RWPE2 (cell line): ENCODE measurements around the gene UAP1L1.
"Not testable (repeated sequence)": the region's sequence is repeated elsewhere in the genome, so short reads cannot be mapped to it uniquely, and the experiment has no call there.

ENCODE experiments used
- ATAC-seq: fragments of 200-7000 bp; cut with Tn5 transposase; 3 replicates; pipeline ENCODE4 v1.9.1; 2021; ENCODE audit warnings: low read depth
- DNase-seq: peaks from one replicate; pipeline ENCODE4 v3.0.0-alpha.2; 2020; ENCODE audit warnings: low spot score
- H3K27ac ChIP-seq: fragments of 450-650 bp; 2 replicates; pipeline ENCODE4 v1.5.1; 2017; ENCODE audit warnings: mild to moderate bottlenecking; ENCODE audit not compliant: poor library complexity, severe bottlenecking
- H3K27me3 ChIP-seq: fragments of 250-450 bp; sonication (Bioruptor Pico); 2 replicates; pipeline ENCODE4 v1.5.1; 2021; ENCODE audit warnings: mild to moderate bottlenecking, moderate library complexity; ENCODE audit not compliant: insufficient read depth, poor library complexity, severe bottlenecking
- H3K36me3 ChIP-seq: fragments of 250-450 bp; sonication (Bioruptor Pico); 2 replicates; pipeline ENCODE4 v1.5.1; 2020; ENCODE audit warnings: low read depth, mild to moderate bottlenecking, moderate library complexity
- H3K4me1 ChIP-seq: fragments of 250-450 bp; sonication (Bioruptor Pico); 2 replicates; pipeline ENCODE4 v1.5.1; 2021; ENCODE audit warnings: mild to moderate bottlenecking, moderate library complexity; ENCODE audit not compliant: insufficient read depth, poor library complexity, severe bottlenecking
- H3K4me3 ChIP-seq: fragments of 250-450 bp; sonication (Bioruptor Pico); 2 replicates; pipeline ENCODE4 v1.5.1; 2021; ENCODE audit warnings: mild to moderate bottlenecking, moderate library complexity; ENCODE audit not compliant: severe bottlenecking
- H3K9me3 ChIP-seq: fragments of 250-450 bp; sonication (Bioruptor Pico); 2 replicates; pipeline ENCODE4 v1.5.1; 2021; ENCODE audit warnings: mild to moderate bottlenecking, moderate library complexity; ENCODE audit not compliant: severe bottlenecking
- CTCF ChIP-seq: fragments of 450-650 bp; IDR thresholded peaks from one replicate; pipeline ENCODE4 v1.5.1; 2017; ENCODE audit warnings: mild to moderate bottlenecking, moderate library complexity; ENCODE audit not compliant: poor library complexity, severe bottlenecking

Gene UAP1L1

GRCh38 chr9:137030538-137031527, 46.5 kb upstream of the UAP1L1 start:
- Histone ChIP-seq H3K4me1 (peaks cover 4% of the 10 kb centered on the region), H3K27ac (no peak overlapping the region), H3K4me3 (no peak overlapping the region), H3K9me3 (no peaks in the 10 kb centered on the region), H3K27me3 (no peaks in the 10 kb centered on the region), H3K36me3 (no peaks in the 10 kb centered on the region)
- ATAC-seq: no peak
- TF ChIP-seq CTCF: no peak
- no peak for DNase-seq

GRCh38 chr9:137031904-137032640, 45.2 kb upstream of the UAP1L1 start, which contains the start of gene FUT7:
FUT7 (minus strand) TSS chr9:137032088; CDS start chr9:137031991, 97 bp downstream.
- Histone ChIP-seq H3K9me3 (no peaks in the 10 kb centered on the region), H3K4me3 (no peak within 1 kb of the TSS), H3K36me3 (no peaks in the 10 kb centered on the region), H3K27ac (no peak within 1 kb of the TSS), H3K27me3 (no peaks in the 10 kb centered on the region), H3K4me1 (peaks cover 4% of the 10 kb centered on the region)
- no peak for TF ChIP-seq CTCF
- DNase-seq (no peak), ATAC-seq (no peak)

GRCh38 chr9:137032858-137033257, 44.5 kb upstream of the UAP1L1 start:
- no peak for DNase-seq
- no peak for ATAC-seq
- Histone ChIP-seq H3K4me1 (peaks cover 4% of the 10 kb centered on the region), H3K9me3 (no peaks in the 10 kb centered on the region), H3K27me3 (no peaks in the 10 kb centered on the region), H3K36me3 (no peaks in the 10 kb centered on the region), H3K4me3 (no peak overlapping the region), H3K27ac (no peak overlapping the region)
- no peak for TF ChIP-seq CTCF

GRCh38 chr9:137033481-137033880, 43.8 kb upstream of the UAP1L1 start:
- H3K27ac ChIP-seq, DNase-seq, H3K9me3 ChIP-seq, H3K36me3 ChIP-seq, ATAC-seq, H3K4me1 ChIP-seq, H3K27me3 ChIP-seq, H3K4me3 ChIP-seq: not testable (repeated sequence)

GRCh38 chr9:137034039-137034708, 43.1 kb upstream of the UAP1L1 start:
- H3K27ac ChIP-seq: no peak overlapping the region
- H3K36me3 ChIP-seq: peaks cover 9% of the 10 kb centered on the region
- no peak overlapping the region for H3K4me3 ChIP-seq
- no peaks in the 10 kb centered on the region for H3K9me3 ChIP-seq
- no peak for TF ChIP-seq CTCF
- no peak for DNase-seq
- ATAC-seq: no peak
- peaks cover 4% of the 10 kb centered on the region for H3K4me1 ChIP-seq
- no peaks in the 10 kb centered on the region for H3K27me3 ChIP-seq
